ENCODE results near the gene PARVG.

Gene PARVG

GRCh38 chr22:44196731-44197131, 16.0 kb downstream of the PARVG start:
- DNase-seq (ENCODE audit: low read depth): no peak

DNA sequence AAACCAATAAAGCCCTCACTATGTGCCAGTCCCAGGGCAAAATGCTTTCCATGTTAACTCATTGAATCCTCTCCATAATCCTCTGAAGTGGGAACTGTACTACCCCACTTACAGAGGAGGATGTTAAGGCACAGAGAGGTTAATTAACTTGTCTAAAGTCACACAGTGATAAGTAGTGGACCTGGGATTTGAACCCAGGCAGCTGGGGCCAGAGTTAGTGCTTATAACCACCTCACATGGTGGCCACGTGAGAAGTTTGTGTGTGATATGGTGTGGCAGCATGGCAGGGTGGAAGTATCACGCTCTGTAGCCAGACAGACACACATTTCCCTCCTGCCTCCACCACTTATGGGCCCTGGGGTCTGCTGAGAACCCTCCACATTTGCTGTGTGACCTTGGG, 16.5 kb downstream of the PARVG start:
- no peak for DNase-seq (ENCODE audit: low read depth)

DNA sequence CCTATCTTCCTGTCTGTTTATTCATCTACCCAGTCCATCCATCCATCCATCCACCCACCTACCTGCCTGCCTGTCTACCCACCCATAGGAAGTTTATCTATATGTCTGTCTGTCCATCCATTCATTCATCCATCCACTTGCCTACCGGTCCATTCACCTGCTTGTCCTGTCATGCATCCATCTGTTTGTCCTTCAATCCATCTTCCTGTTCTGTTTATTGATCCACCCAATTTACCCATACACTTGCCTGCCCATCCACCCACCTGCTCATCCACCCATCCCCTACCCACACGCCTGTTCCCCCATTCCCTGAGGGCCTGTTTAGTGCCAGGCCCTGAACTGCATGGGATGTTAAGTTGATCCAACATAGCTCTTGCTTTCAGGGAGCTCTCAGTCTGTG, 18.4 kb downstream of the PARVG start:
- no peak for DNase-seq (ENCODE audit: low read depth)

GRCh38 chr22:44199866-44200265, 19.1 kb downstream of the PARVG start:
- no peak for DNase-seq (ENCODE audit: low read depth)

GRCh38 chr22:44200451-44200850, 19.7 kb downstream of the PARVG start:
- no peak for DNase-seq (ENCODE audit: low read depth)

DNA sequence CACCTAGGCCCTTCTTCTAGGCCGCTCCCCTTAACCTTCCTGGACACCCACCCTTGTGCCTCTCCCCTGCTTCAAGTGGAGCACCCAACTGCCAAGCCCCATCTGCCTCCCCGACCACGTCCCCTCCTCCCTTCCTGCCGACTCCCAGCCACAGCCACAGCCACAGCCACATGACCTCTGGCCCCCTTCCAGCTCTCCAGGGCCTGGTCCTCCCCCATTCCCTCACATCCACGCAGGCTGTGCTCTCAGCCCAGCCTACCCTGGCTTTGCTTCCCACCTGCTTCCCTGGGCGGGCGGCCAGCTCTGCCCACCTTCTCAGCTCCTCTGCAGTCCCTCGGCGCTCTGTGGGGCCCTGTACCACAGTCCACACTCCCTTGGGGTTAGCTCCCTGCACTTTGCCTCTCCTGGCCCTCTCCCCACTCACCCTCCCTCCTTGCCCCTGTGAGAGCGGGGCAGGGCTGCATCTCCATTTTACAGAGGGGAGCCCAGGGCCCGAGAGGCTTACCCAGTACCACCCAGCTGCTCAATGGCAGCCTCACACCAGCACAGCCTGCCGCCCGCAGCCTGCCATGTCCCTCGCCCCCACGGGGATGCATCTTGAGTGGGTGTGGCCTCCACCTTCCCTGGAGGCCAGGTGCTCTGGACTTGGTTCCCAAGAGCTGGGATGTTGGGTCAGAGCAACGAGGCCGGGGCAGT, 20.3 kb downstream of the PARVG start:
- no peak for DNase-seq (ENCODE audit: low read depth)

GRCh38 chr22:44201665-44202064, 20.9 kb downstream of the PARVG start:
- DNase-seq (ENCODE audit: low read depth): no peak

DNA sequence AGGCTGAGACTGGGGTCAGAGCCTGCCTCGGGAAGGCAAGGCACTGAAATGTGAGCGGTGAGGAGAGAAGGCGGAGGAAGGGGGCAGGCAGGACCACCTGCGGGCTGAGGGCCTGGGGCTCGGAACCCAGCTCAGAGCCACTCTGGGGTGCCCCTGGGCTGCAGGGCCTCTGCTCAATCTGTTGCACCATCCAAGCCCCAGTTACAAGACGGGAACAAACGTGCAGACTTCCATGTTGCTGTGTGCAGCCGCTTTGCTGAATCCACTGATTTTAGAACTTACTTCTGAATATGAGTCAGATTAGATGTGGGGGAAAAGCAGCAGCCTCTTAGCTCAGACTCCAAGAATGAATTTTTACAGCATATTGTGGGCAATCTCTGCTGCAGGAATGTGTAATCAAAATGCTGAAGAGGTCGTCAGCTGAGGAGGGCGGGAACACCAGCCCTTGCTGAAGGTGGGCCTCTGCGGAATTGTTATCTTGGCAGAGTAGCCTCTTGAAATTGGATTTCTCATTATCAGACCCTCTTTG, 21.6 kb downstream of the PARVG start:
- DNase-seq (ENCODE audit: low read depth): no peak

DNA sequence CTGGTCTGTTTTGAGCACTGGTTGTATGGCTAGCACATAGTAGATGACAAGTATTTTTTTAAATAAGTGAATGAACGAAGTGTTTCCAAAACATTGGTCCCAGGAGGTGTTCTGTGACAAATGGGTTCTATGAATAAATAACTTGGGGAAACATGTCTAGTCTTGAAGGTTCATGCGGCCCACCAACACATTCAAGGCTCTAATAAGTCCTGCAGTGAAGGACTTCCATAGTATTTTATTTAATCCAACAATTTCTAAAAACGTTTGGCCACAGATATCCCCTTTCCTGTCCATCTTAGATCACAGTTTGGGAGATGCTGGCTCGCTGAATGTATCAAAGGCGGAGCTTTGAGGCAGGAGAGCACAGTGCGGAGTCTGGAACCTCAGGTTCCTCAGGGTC, 22.5 kb downstream of the PARVG start:
- DNase-seq (ENCODE audit: low read depth): no peak

DNA sequence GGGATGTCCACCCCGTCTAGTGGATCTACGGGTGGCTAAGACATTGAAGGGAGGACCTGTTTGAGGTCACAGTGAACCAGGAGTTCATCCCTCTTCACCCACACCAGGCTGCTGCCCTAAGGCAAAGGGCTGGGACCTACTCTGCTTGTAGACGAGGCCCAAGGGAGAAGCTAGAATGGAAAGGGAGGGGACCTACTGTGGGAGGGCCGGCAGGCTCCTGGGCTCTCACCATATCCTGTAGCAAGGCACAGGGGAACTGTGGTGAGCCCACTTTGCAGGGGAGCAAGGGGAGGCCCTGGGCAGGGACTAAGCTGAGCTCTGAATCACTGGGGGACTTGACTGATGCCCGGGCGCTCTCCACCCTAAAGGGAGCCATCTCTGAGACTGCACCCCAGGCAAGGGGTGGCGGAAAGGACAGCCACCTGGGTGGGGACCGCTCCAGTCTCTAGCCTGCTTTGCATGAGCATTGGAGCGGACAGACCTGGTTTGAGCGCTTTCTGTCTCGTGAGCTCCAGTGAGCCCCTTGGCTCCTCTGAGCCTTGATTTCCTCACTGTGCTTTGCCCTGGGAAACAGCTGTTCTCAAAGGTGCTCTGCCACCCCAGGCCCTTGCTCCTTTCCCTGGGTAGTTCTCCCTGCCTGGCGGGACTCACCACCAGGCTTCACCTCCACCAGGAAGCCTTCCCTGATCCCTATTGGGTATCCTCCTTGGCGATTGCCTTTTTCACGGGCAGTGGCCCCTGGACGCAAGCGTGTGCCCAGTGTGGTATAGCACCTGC, 24.2 kb downstream of the PARVG start:
- no peak for DNase-seq (ENCODE audit: low read depth)

- no peak for DNase-seq (ENCODE audit: low read depth)
Measured at GRCh38 chr22:44205516-44206329, 25.0 kb downstream of the PARVG start.

- DNase-seq (ENCODE audit: low read depth): no peak
Measured at GRCh38 chr22:44206330-44206645, 25.6 kb downstream of the PARVG start.

- DNase-seq (ENCODE audit: low read depth): no peak
Measured at GRCh38 chr22:44206696-44207095, 26.0 kb downstream of the PARVG start.

- no peak for DNase-seq (ENCODE audit: low read depth)
Measured at GRCh38 chr22:44207173-44207980, 26.7 kb downstream of the PARVG start.

DNA sequence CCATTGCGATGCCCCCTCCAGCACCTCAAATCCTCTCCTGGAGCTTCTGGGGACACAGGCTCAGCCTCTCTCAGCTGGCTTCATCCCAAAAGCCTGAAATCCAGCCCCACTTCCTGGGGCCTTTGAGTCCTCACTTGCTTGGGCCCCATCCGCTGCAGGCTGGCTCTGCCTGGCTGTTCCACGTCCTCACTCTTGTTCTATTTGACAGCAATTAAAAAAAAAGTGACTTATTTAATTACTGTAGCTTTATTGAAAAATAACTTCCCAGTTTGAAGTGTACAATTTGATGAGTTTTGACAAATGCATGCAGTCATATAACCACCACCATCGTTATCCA, 27.2 kb downstream of the PARVG start:
- DNase-seq (ENCODE audit: low read depth): no peak

GRCh38 chr22:44209343-44209742, 28.6 kb downstream of the PARVG start:
- no peak for DNase-seq (ENCODE audit: low read depth)

GRCh38 chr22:44210722-44211121, 30.0 kb downstream of the PARVG start:
- DNase-seq (ENCODE audit: low read depth): no peak

GRCh38 chr22:44211256-44211945, 30.7 kb downstream of the PARVG start:
- no peak for DNase-seq (ENCODE audit: low read depth)

DNA sequence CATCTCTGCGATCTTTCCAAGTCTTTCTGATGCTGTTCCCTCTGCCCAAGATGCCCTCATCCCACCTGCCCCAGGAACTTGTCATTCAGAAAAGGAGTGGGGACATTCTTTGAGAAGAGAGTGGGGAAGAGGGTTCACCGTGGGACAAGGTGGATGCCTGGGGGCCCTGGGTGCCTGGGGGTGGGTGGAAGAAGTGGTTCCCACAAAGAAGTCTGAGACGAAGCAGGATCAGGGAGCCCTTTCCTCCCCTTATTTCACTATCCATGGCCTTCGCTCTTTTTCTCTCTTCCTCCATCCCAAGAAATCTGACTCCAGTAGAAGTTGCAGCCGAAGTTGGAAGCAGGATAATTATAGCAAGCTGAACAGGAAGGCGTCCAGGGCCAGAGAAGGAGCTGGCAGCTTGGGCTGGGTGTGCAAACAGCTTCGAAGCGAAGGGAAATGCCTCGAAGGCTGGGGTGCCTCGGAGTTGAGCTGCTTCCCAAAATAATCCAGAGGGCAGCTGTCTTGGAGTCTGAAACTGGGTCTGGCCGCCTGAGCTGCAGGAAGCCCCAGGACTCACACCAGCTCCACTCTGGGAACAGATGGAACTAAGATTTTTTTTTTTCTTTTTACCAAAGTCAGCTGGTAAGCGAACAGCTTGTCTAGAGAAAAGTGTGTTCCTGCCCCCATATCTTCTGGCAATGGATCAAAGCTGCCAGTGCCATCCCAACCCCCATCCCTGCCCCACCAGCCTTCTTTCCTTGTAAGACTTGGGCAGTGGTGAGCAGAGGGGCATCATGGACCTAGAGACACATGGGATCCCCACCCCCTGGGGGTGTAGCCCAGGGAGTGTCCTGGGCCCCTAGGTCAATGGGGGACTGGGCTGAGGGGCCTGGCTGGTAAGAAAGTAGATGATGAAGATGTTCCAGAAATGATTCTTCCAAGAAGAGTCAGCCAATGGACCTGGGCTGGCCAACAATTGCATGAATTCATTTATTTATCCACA, 31.5 kb downstream of the PARVG start:
- DNase-seq (ENCODE audit: low read depth): no peak

DNA sequence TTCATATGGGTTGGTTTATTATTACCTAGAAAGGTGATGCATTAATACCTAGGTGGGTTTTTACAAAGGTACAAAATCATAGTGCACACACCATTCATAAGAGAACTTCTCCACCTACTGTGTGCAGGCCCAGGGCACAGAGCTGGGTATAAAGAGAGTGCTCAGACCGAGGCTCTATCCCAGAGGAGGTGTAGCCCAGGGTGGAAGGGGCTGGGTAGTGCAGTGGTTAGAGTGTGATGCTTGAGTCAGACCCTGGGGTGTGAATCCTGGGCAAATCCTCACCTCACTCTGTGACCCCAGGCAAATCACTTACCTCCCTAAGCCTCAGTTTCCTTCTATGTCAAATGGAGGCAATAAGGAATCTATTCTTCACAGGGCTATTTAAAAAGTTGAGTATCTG, 32.2 kb downstream of the PARVG start:
- DNase-seq (ENCODE audit: low read depth): no peak
